ENCODE data around the gene ARHGAP9.

The ARHGAP9 gene

GRCh38 chr12:57491393-57492280, 12.0 kb upstream of the ARHGAP9 start:
- no peak for TF ChIP-seq POLR2A (IDR thresholded peaks at IDR 0.05; ENCODE audit: low read depth, low read length)
- DNase-seq (ENCODE audit: insufficient read length, low spot score) (no peak), FAIRE-seq (no peak)

GRCh38 chr12:57490126-57490525, 10.5 kb upstream of the ARHGAP9 start:
- no peak for TF ChIP-seq POLR2A (IDR thresholded peaks at IDR 0.05; ENCODE audit: low read depth, low read length)
- FAIRE-seq: no peak
- DNase-seq (ENCODE audit: insufficient read length, low spot score): no peak

DNA sequence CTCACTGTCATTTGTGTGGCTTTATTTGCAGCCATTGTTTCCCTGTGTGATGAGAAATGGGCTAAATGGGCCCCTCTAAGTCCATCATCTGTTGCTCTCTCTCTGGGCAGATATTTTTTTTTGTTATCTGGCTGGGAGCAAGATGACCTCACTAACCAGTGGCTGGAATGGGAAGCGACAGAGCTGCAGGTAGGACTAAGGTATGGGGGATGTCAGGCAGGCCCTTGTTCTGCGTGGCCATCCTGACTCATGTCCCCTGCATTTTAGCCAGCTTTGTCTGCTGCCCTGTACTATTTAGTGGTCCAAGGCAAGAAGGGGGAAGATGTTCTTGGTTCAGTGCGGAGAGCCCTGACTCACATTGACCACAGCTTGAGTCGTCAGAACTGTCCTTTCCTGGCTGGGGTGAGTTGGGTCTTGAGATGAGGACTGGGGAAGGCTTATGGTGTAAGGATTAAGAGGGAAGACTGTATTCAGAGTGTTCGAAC, 9.5 kb upstream of the ARHGAP9 start:
- TF ChIP-seq POLR2A (IDR thresholded peaks at IDR 0.05; ENCODE audit: low read depth, low read length): no peak
- DNase-seq (ENCODE audit: insufficient read length, low spot score) (no peak), FAIRE-seq (no peak)

GRCh38 chr12:57488402-57489156, 8.9 kb upstream of the ARHGAP9 start:
- no peak for DNase-seq (ENCODE audit: insufficient read length, low spot score)
- TF ChIP-seq POLR2A (IDR thresholded peaks at IDR 0.05; ENCODE audit: low read depth, low read length): no peak
- FAIRE-seq: no peak

DNA sequence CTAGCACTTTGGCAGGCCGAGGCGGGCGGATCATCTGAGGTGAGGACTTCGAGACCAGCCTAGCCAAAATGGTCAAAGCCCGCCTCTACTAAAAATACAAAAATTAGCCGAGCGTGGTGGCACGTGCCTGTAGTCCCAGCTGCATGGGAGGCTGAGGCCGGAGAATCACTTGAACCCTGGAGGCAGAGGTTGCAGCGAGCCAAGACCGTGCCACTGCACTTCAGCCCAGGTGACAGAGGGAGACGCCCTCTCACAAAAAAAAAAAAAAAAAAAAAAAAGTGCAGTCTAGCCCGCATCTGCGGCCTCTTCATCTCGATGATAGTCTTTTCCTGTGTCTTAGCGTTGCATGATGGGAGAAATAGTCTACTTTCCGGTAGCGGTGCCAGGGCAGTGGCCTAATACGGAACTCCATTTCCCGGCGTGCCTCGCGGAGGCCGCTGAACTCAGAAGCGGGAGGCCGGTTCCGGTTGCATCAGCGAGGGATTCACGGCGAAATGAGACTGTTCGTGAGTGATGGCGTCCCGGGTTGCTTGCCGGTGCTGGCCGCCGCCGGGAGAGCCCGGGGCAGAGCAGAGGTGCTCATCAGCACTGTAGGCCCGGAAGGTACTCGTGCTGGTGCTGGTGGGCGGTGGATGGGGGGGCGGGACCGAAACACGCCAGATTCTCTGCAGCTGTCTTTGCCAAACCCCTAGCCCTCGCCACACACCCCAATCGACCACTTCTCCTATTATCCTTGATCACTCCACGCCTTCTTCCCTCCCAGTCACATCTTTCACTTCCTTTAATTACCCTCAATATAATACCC, 8.1 kb upstream of the ARHGAP9 start, which contains the start of gene MARS1:
Gene MARS1 (plus strand): TSS at position 472 of the 805 bp plus-strand sequence. CDS start 23 bp downstream, at position 495.
- peak; percentile 88 for DNase-seq (ENCODE audit: insufficient read length, low spot score)
- FAIRE-seq: no peak
- TF ChIP-seq POLR2A (IDR thresholded peaks at IDR 0.05; ENCODE audit: low read depth, low read length): peak; percentile 83

DNA sequence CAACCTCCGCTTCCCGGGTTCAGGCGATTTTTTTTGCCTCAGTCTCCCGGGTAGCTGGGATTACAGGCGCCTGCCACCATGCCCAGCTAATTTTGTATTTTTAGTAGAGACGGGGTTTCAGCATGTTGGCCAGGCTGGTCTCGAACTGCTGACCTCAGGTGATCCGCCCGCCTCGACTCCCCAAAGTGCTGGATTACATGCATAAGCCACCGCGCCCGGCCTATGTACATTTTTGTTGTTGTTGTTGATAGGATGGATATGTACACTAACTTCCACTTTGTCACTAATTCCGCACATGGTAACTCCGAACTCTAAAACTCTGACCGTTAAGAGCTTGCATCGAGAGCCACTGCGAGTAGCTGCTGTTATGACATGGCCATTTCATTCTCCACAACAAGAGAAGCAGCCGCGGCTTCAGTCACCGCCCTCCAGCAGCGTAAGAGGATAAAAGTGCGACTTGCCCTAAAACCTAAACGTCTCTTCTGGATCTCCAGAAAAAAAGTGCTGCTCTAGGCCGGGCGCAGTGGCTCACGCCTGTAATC, 7.5 kb upstream of the ARHGAP9 start:
- TF ChIP-seq POLR2A (IDR thresholded peaks at IDR 0.05; ENCODE audit: low read depth, low read length): no peak
- no peak for FAIRE-seq
- no peak for DNase-seq (ENCODE audit: insufficient read length, low spot score)

- no peak for FAIRE-seq
- no peak for TF ChIP-seq POLR2A (IDR thresholded peaks at IDR 0.05; ENCODE audit: low read depth, low read length)
- DNase-seq (ENCODE audit: insufficient read length, low spot score): no peak
Observed at GRCh38 chr12:57485695-57486094, 6.0 kb upstream of the ARHGAP9 start.

- DNase-seq (ENCODE audit: insufficient read length, low spot score): no peak
- FAIRE-seq: no peak
- TF ChIP-seq POLR2A (IDR thresholded peaks at IDR 0.05; ENCODE audit: low read depth, low read length): no peak
Observed at GRCh38 chr12:57483466-57483865, 3.8 kb upstream of the ARHGAP9 start.

DNA sequence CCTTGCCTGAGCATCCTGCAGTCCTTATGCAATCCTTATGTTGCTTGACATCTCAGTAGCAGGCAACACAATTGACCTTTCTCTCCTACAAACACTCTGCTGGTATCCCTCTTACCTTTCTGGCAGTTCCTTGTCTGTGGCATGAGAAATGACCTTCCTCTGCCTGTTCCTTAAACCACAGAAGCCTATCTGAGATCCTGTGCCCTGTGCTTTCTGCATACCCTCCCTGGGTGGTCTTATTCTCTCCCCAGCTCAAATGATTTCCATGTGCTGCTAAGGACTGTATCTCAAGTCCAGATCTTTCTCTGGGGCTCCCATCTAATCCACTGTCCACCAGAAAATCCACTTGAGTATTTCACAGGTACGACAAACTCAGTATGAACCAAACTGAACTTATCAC, 2.0 kb upstream of the ARHGAP9 start:
- no peak for FAIRE-seq
- TF ChIP-seq POLR2A (IDR thresholded peaks at IDR 0.05; ENCODE audit: low read depth, low read length): no peak
- no peak for DNase-seq (ENCODE audit: insufficient read length, low spot score)

DNA sequence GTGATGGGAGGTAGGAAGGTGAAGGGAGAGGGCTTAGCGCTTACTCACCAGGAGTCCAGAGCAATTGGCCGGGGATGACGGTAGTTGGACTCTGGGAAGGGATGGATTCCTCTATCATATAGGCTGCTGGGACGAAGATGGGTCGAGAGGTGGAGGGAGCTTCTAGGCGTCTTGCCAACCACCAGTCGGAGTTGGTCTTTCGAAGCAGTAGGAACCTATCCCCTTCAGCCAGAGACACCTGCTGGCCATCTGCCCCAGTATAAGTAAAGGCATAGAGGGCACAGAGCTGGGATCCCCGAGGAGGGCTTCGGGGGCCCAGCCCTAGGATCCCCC, 657 bp downstream of the ARHGAP9 start:
- DNase-seq (ENCODE audit: insufficient read length, low spot score) (no peak), FAIRE-seq (no peak)
- no peak for TF ChIP-seq POLR2A (IDR thresholded peaks at IDR 0.05; ENCODE audit: low read depth, low read length)

- no peak for TF ChIP-seq POLR2A (IDR thresholded peaks at IDR 0.05; ENCODE audit: low read depth, low read length)
- no peak for FAIRE-seq
- DNase-seq (ENCODE audit: insufficient read length, low spot score): no peak
Observed at GRCh38 chr12:57477710-57478681, 1.7 kb downstream of the ARHGAP9 start.

GRCh38 chr12:57476993-57477709, 2.5 kb downstream of the ARHGAP9 start:
- FAIRE-seq: no peak
- no peak for DNase-seq (ENCODE audit: insufficient read length, low spot score)

More at GRCh38 chr12:57476993-57477709, 2.5 kb downstream of the ARHGAP9 start:
- TF ChIP-seq POLR2A (IDR thresholded peaks at IDR 0.05; ENCODE audit: low read depth, low read length): no peak
